ENCODE results near the gene FAM13A. TPM values are rescaled to one million over a fixed set of nuclear protein-coding genes. Genes with fewer than 3 reads are reported as not detected.
"Not testable (repeated sequence)": the region's sequence is repeated elsewhere in the genome, so short reads cannot be mapped to it uniquely, and the experiment has no call there.

FAM13A gene
- total RNA-seq, 1 donor from 2014 or later = 2.7 TPM

- no peak overlapping the region for H3K27ac Mint-ChIP-seq
- H3K4me1 Mint-ChIP-seq = no peaks in the 10 kb centered on the region
- no peak overlapping the region for H3K4me3 Mint-ChIP-seq
- no peaks in the 10 kb centered on the region for H3K27me3 Mint-ChIP-seq
- CTCF ChIA-PET = no interaction called here
- POLR2A ChIA-PET = no interaction called here
- ATAC-seq (ENCODE audit: low read depth) (no peak), DNase-seq (no peak)
- H3K36me3 Mint-ChIP-seq (ENCODE audit: low read depth) = no peaks in the 10 kb centered on the region
- TF ChIP-seq, protein P1, sequence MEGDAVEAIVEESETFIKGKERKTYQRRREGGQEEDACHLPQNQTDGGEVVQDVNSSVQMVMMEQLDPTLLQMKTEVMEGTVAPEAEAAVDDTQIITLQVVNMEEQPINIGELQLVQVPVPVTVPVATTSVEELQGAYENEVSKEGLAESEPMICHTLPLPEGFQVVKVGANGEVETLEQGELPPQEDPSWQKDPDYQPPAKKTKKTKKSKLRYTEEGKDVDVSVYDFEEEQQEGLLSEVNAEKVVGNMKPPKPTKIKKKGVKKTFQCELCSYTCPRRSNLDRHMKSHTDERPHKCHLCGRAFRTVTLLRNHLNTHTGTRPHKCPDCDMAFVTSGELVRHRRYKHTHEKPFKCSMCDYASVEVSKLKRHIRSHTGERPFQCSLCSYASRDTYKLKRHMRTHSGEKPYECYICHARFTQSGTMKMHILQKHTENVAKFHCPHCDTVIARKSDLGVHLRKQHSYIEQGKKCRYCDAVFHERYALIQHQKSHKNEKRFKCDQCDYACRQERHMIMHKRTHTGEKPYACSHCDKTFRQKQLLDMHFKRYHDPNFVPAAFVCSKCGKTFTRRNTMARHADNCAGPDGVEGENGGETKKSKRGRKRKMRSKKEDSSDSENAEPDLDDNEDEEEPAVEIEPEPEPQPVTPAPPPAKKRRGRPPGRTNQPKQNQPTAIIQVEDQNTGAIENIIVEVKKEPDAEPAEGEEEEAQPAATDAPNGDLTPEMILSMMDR (IDR thresholded peaks at IDR 0.05) = no peak
- intact Hi-C loops (cut with micrococcal nuclease) = no loop called here
- no peaks in the 10 kb centered on the region for H3K9me3 Mint-ChIP-seq
Observed at GRCh38 chr4:88891636-88892035, 165.3 kb downstream of the FAM13A start.

DNA sequence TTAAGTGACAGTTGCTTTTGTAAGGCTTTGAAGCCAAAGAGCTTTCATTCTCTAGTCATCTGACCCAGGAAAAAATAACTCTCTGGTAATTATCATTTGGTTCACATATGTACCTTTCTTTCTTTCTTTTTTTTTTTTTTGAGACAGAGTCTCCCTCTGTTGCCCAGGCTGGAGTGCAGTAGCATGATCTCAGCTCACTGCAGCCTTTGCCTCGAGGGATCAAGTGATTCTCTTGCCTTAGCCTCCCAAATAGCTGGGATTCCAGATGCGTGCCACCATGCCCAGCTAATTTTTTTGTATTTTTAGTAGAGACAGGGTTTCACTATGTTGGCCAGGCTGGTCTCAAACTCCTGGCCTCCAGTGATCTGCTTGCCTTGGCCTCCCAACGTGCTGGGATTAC is 169.6 kb downstream of the FAM13A start:
- H3K27ac Mint-ChIP-seq; intact Hi-C loops (cut with micrococcal nuclease); POLR2A ChIA-PET; CTCF ChIA-PET; DNase-seq; H3K9me3 Mint-ChIP-seq; H3K4me1 Mint-ChIP-seq; ATAC-seq (ENCODE audit: low read depth); H3K4me3 Mint-ChIP-seq; H3K27me3 Mint-ChIP-seq; H3K36me3 Mint-ChIP-seq (ENCODE audit: low read depth): not testable (repeated sequence)

GRCh38 chr4:88881227-88881569 is 175.8 kb downstream of the FAM13A start:
- ATAC-seq (ENCODE audit: low read depth) (no peak), DNase-seq (no peak)
- TF ChIP-seq, protein P1 (IDR thresholded peaks at IDR 0.05) = no peak
- Mint-ChIP-seq H3K9me3 (no peaks in the 10 kb centered on the region), H3K27me3 (peaks cover 18% of the 10 kb centered on the region), H3K36me3 (ENCODE audit: low read depth) (no peaks in the 10 kb centered on the region), H3K4me3 (no peak overlapping the region), H3K4me1 (no peaks in the 10 kb centered on the region), H3K27ac (no peak overlapping the region)
- intact Hi-C loops (cut with micrococcal nuclease) = no loop called here
- POLR2A ChIA-PET = no interaction called here
- CTCF ChIA-PET = no interaction called here

DNA sequence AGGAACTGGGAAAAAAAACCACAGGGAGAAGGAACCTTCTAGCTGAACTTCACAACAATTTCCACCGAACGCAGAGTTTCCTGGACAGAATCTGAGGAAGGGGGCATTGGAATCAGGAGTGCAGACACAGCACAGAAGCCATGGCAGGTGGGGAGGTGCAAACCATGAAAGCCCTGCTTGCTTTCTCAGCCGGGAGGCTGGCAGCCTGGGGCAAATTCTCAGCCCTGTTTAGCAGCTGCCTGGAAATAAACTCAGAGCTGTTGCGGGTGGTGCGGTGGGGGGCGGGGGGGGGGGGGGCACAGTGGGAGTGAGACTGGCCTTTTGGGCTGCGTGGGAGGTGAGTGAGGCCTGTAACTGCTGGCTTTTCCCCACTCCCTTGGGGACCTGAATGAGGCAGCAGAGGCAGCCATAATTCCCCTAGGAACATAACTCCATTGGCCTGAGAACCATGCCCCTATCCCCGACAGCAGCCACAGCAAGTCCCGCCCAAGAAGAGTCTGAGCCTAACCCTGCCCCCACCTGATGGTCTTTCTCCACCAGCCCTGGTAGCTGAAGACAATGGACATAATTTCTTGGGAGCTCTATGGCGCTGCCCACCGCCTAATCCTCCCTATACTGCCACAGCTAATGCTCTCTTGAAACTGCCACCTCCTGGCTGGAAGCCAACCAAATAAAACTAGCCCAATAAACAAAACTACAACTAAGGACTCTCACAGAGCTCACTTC is 176.3 kb downstream of the FAM13A start:
- TF ChIP-seq, protein P1 (IDR thresholded peaks at IDR 0.05) = no peak
- intact Hi-C loops (cut with micrococcal nuclease) = no loop called here
- Mint-ChIP-seq H3K9me3 (no peaks in the 10 kb centered on the region), H3K36me3 (ENCODE audit: low read depth) (no peaks in the 10 kb centered on the region), H3K27ac (no peak overlapping the region), H3K4me1 (no peaks in the 10 kb centered on the region), H3K27me3 (peaks cover 18% of the 10 kb centered on the region), H3K4me3 (no peak overlapping the region)
- DNase-seq (no peak), ATAC-seq (ENCODE audit: low read depth) (no peak)
- ChIA-PET CTCF (no interaction called here), POLR2A (no interaction called here)

DNA sequence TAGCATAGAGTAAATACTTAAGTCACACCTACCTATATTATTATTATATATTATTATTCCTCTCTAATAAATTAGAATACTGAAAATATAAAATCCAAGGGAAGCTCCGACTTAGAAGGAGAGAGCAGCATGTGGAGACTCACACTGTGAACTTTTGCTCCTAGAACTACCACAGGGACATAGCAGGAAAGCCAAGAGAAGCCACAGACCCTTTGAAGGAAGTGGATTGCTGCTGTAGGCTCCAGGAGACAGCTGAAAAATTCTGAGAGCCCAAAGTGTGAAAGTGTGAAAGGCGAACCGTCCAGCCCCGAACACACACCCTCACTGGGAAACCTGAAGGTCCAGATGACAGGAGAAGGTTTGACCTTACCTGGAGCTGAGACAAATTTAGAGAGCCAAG is 177.0 kb downstream of the FAM13A start:
- peaks cover 18% of the 10 kb centered on the region for H3K27me3 Mint-ChIP-seq
- POLR2A ChIA-PET = no interaction called here
- H3K36me3 Mint-ChIP-seq (ENCODE audit: low read depth) = no peaks in the 10 kb centered on the region
- H3K9me3 Mint-ChIP-seq = no peaks in the 10 kb centered on the region
- H3K27ac Mint-ChIP-seq = no peak overlapping the region
- CTCF ChIA-PET = no interaction called here
- intact Hi-C loops (cut with micrococcal nuclease) = no loop called here
- TF ChIP-seq, protein P1 (IDR thresholded peaks at IDR 0.05) = no peak
- H3K4me1 Mint-ChIP-seq = no peaks in the 10 kb centered on the region
- DNase-seq (no peak), ATAC-seq (ENCODE audit: low read depth) (no peak)
- H3K4me3 Mint-ChIP-seq = no peak overlapping the region

- H3K4me3 Mint-ChIP-seq = no peak overlapping the region
- no peaks in the 10 kb centered on the region for H3K36me3 Mint-ChIP-seq (ENCODE audit: low read depth)
- ChIA-PET POLR2A (no interaction called here), CTCF (no interaction called here)
- DNase-seq (no peak), ATAC-seq (ENCODE audit: low read depth) (no peak)
- H3K4me1 Mint-ChIP-seq = no peaks in the 10 kb centered on the region
- intact Hi-C loops (cut with micrococcal nuclease) = no loop called here
- no peaks in the 10 kb centered on the region for H3K9me3 Mint-ChIP-seq
- no peak overlapping the region for H3K27ac Mint-ChIP-seq
- H3K27me3 Mint-ChIP-seq = peaks cover 18% of the 10 kb centered on the region
- TF ChIP-seq, protein P1 (IDR thresholded peaks at IDR 0.05) = no peak
Observed at GRCh38 chr4:88878642-88879041, 178.3 kb downstream of the FAM13A start.

Data from activated B cell treated with CpG ODN at 0.5 μM for 24 hours (primary cell).